Activated naive CD4-positive, alpha-beta T cell treated with anti-CD3 and anti-CD28 coated beads, Interleukin-2, amount 50 U/mL, for 16 hours (primary cell): ENCODE results near the gene FOXF1.

Source experiments
- DNase-seq: peaks from one replicate; pipeline ENCODE4 v3.0.0-alpha.2; 2020

FOXF1 gene

DNA sequence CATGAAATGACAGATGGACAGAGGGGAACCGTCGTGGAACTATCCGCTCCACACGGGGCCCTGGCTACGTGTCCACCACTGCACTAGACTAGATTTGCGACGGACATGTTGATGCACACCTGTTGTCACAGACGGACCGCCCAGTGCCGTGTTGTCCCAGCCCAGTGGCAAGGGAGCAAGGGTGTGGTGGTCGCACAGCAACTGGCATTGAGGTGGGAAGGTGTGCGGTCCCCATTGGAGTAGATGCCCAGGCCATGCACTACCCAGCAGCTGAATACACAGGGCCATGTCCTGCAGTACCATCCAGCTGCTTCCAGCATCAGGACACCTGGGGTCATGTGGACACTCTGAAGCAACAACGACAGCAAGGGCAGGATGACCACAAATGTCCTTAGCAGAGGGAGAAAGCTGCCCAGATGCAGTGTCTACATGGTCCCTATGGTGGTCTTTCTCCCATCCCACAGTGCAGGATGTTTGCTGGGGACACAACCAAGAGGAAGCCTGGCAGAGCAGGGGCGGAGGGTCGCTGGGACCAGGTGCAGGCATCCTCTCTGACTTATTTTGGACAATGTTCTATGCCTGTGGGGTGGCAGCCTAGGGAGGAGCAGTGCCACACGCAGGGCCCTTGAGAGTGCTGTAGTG, 8.8 kb downstream of the FOXF1 start:
- DNase-seq: no peak

DNA sequence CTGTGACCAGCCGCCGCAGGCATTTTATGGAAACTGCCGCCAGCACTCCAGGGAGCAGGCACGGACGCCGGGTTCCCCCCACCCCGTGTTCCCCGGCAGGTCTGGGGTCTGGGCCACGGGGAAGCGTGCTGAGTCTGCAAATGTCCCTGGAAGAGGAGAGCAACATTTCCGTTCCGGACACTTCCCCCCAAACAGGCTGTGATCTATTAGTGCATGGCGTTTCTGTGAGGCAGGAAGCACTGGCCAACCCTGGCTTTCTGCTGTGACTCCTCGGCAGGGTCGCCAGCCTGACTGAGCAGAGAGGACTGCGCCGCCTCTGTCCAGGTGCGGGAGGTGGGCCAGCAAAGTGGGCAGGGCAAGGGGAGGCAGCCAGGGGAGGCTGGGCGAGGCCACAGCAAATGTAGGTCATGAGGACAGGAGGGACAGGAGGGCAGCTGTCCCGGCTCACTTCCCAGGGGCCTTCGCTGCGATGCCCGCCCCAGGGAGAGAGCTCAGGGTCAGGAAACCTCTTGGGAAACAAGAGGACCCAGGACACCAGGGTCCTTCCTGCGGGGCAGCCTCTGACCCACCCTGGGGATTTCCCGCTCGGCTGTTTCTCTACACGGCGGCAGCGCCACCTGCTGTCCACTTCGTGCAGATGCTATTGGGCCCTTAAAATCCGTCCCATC, 9.5 kb downstream of the FOXF1 start:
- peak; percentile 53 for DNase-seq

DNA sequence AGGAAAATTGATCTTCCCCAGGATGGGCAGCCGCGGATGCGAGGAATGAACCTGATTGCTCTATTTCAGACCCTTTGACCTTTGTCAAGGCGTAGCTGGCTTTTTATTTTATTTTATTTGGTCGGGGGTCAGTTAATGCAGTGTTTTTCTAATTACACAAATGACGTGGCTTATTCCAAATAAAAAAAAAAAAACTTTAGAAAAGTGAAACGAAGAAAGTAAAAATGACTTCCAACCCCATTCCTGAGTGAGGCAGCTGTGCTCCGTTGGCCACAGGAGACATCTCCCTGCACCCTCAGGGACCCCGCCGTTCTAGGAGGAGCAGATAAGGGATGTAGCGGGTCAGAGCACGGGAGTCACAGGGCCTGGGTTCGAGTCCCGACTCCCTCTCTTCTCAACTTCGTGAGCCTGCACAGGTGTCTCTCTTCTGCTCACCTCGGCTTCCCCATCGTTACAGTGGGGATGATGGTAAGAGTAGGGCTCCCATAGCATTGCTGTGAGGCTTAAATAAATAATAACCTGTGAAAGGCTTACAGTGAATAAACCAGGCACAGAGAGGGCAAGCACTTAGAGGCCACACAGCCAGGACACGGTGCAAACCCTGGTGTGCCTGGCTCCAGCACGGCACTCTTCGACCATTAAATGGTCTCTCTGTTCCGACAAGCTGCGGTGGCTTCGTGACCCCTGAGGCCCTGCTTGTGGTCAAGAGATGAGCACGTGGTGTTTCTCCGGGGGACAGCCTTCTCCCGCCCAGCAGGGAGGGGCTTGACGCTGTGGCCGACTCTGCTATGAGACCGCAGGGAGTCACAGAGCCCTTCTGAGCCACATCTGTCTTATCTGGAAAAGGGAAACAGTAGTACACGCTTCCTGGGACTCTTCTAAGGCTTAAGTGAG, 10.2 kb downstream of the FOXF1 start:
- DNase-seq: no peak

DNA sequence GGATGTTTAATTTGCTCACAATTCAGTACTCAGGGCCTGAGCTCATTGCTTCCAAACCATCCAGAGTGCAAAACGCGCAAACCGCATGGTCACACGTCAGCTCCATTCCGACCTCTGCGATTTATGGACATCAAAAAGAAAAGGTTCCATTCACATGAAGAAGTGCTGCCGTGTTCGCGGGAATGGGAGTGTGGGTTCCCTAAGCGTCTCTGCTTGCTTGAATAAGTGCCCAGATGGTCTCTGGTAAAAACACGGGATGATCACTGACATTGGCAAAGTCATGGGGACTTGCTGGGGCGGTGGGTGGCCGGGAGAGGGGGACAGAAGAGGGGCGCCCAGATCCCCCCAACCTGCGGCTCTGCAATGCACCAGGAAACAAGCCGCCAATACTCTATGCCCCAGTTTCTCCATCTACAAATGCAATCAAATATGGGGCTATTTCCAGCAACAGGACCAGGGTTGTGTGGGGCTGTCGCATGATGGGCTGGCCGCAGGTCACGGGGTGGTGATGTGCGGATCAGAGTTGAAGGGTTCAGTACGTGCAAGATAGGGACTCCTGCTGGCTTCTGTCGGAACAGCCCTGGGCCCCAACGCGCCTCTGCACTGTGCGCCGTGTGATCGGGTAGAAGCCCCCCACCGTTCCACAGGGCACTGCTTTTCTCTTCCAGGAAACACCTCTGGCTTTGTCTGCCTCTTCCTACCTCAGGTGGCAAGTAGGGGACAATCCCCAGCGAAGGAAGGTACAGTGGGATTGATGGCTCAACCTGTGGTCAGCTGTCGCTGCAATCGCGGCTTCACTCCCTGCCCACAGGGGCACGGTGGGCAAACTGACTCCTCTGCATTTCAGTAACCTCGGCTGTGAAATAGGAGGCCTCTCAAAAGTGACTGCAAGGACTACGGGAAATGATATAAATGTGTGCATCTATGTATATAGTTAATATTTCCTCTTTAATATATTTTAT, 11.2 kb downstream of the FOXF1 start:
- no peak for DNase-seq

DNA sequence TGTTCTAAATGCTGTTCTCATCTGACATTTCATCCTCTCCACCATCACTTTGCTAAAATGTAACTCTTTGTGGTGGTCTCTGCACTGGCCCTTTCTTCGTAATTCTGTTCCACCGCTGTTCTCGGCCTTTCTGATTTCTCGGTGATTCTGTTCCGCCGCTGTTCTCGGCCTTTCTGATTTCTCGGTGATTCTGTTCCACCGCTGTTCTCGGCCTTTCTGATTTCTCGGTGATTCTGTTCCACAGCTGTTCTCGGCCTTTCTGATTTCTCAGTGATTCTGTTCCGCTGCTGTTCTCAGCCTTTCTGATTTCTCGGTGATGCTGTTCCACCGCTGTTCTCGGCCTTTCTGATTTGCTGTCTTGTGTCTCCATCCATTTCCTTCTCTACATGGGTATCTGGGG, 12.3 kb downstream of the FOXF1 start:
- DNase-seq: peak; percentile 0

DNA sequence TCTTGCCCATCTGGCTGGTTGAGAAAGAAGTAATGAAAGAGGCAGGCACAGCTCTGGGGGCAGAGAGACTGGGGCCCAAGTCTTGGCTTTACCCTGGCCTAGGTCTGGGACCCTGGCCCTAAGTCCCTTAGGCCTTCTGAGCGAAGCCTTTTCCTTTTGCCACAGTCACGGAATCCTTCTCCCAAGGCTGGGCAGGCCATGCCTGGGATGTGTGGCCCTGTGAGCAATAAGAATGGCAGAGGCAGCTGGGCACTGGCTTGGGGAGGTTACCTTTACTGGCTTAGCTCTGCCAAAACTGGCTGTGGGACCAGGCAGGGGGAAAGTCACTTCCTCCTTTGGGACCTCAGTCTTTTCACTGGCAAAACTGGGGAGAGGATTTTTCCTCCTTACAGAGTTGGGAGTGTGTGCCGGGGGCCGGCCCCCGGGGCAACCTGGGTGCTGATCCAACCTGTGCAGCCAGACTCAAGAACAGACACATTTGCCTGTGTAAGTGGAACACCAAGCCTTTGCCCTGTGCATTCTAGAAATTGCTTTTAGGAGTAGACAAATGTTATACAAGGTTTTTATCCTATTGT, 12.9 kb downstream of the FOXF1 start:
- DNase-seq: peak; percentile 3

DNA sequence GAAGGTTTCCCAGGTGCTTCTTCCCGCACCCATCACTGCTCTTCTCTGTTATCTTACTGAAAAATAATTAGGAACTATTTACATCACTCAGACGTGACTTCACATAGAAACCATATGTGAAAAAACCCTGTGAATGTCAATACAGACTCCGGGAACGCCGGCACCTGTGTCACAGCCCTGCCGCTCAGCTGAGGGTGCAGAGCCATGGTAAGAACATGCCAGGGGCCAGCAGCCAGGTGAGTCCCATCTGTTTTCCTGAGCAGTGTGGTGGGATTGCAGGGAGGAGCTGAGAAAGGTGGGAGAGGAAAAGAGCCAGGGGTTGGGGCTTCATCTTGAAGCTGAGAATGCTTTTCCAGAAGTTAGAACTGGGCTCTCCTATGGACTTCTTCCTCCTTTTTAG, 13.7 kb downstream of the FOXF1 start:
- peak; percentile 4 for DNase-seq

DNA sequence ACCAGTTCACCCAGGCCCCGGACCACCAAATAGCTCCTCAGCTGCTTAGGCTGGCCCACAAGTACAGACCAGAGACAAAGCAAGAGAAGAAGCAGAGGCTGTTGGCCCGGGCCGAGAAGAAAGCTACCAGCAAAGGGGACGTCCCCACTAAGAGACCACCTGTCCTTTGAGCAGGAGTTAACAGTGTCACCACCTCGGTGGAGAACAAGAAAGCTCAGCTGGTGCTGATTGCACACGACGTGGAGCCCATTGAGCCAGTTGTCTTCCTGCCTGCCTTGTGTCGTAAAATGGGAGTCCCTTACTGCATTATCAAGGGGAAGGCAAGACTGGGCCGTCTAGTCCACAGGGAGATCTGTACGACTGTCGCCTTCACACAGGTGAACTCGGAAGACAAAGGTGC, 15.4 kb downstream of the FOXF1 start:
- DNase-seq: no peak

DNA sequence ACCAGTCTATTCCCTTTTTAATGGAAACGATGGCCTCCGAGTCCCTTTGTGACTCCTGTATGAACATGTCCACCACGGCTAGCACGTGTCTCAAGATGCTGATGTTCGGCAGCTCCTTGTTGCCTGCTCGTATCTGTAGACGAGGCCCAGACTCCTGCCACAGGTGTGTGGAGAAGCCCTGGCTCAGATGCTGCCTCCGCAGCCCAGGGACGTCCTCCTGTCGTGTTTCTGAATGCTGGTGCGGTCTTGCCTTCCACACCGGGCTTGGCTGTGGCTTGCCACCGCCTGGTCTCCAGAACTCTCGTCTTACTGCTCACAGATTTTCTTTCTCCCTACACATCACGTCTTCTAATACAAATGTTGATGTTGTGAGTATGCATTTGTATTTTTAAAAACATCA, 17.0 kb downstream of the FOXF1 start:
- peak; percentile 3 for DNase-seq

DNA sequence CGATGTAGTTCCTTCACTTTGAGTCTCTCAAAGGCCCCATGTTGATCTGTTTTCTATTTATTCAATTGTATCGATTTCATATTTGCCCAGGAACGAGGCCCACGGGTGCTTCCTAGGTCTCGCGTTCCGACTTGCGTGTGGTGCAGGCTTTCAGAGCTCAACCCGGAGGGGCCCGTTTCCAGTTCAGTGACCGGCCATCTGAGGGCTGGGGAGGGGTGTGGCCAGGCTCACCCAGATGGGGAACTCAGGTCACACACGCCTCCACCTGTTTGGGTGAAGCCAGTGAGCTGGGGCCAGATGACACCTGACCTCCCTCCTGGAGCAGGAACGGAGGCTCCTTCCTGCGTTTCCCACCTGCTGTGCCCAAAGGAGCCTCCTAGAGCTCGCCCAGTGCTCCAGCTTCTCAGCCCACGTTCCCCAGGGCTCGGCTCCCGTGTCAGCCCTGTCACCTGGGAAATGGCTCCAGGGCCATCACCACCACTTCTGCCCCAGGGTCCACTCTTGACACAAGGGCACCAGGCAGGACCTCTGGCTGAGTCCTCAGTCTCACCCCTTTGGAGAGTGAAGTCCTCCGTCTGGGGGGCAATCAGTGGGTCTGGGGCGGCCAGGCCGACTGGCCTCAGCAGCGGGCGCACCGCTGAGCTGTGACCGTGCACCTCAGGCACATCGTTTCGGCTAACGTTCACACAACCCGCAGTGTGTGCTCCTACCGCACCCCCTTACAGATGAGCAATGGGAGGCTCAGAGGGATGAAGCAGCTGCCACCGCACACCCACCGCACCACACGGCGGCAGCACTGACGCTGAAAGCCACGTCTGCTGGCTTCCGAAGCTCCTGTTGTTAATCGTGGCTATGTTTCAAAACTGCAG, 18.0 kb downstream of the FOXF1 start:
- DNase-seq: peak; percentile 3

DNA sequence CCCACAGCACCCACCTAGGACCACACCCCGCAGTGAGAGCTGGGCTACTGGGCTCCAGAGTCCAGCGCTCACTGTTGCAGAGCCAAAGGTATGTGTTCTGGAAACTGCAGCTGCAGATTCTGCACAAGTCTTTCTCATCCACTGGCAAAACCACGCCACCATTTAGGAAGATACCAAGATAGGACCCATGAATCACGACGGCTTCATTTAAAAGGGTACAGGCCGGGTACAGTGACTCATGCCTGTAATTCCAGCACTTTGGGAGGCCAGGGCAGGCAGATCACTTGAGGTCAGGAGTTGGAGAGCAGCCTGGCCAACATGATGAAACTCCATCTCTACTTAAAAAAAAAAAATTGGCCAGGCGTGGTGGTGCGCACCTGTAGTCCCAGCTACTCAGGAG, 18.8 kb downstream of the FOXF1 start:
- DNase-seq: no peak

DNA sequence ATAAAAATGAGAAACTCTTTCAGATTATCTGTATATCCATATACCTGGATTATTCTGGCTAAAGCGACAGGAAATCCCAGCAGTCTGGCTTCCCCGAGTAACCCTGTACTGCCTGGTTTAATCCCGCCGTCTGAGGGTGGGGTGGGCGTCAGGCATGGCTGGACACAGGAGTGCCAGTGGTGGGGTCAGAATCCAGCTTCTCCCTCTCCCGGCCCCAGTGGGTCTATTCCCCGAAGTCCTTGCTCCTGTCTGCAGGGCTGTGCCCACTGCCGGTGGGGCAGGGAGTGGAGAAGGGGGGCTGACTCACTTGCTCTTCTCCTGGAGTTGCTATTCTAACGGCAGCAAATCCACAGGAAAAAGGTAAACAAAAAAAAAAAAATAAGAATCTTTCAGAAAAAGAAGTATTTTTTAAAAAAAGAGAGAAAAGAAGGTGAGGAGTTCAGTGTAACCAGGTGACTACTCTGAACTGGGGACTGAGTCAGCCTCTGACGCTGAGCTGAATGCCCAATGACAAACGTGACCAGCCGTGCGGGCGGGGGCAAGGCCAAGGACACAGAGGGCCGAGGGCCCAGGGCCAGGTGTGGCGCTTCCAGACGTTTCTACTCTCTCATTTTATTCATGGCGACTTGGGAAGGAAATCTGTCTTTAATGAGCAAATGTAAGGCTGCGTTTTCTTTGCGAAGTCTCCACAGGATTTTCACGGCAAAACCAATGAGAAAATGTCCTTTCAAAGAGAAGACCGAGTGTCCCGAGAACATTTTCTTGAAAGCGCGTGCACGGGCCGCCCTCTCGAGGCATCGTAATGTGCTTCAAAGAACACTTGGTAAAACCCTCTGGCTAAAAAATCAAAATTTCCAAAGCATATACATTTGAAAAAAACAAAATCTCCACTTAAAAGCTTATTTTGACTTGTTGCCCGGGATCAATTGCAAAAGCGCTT, 20.2 kb downstream of the FOXF1 start:
- peak; percentile 3 for DNase-seq

DNA sequence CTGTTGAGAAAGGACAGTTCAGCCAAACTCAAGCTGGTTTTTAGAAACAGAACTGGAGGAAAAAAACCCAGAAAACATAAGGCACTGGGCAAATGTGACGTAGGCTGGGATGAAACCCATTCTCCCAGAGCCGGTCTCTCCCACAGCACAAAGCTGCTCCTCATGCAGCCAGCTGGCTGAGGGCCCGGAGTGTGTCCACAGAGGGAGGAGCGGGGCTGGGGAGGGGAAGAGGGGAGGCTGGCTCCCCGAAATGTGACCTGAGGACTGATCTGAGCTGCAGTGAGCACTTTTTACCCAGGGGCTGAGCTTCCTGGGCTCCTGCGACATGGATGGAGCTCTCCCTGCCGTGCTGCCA, 20.8 kb downstream of the FOXF1 start:
- DNase-seq: peak; percentile 8

DNA sequence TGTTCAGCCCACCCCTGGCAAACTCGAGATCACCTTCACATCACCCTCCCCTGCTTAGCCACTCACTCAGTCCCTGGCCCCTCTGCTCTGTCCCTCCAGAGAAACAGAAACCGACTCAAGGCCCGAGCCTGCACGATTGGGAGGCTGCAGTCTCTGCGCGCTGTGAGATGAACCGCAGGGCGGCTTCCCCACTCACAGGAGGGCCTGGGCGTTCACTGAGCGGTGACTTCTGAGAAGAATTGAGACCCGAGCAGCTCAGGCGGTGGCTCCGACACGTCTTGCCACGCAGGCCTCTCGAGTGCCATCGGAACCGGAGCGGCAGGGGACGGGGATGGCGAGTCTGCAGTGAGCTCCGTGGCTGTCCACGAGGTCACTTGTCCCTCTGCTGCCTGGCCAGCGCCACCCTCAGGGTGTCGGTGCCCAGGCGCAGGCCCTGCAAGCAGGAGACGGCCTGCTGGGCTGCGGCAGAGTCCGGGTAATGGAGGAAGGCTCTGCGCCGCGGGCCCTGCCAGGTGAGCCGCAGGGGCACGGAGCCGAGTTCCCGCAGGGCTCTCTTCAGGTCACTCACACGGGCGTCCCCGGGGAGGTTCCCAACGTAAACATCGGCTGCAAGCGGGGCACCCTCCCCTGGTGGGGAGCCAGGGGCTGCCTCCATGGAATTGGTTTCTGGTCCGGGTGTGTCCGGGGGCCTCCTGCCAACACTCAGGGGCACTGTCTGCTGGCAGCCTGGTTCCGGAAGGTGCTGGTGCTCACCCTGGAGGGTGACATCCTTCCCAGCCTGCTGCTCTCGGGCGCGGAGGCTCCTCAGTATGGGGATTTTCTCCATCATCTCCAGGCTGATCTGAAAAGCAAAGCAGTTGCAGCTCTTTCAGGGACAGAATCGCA, 21.6 kb downstream of the FOXF1 start:
- DNase-seq: peak; percentile 8

DNA sequence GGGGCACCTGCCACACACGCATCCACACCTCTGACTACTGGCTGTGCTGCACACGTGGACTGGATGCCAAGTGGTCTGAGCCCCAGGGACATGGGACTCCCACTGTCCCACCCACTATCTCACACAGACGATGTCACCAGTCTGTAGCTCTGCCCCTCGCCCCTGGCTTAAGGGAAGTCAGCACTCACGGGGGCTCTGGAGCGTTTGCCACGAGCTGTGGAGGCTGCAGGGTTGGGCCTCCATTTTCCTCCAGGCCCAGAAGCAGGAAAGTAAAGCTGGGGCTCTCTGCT, 22.1 kb downstream of the FOXF1 start:
- peak; percentile 1 for DNase-seq

DNA sequence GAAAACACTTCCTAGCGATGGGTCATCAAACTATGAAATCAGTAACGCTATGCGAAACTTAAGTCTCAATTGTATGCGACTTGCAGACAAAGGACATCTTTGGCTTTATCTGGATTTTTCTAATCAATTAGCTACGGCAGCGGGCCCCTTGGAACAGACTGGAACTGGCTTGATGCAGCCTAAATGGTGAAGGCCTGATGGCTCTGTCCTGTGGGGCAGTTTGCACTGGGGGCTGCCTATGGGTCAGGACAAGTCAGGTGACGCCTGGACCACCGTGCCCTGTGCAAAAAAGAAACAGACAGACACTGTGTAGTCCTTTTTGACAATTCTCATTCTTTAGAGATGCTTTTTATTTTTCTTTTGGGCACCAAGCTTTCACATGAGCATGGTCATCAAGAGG, 22.7 kb downstream of the FOXF1 start:
- DNase-seq: no peak

DNA sequence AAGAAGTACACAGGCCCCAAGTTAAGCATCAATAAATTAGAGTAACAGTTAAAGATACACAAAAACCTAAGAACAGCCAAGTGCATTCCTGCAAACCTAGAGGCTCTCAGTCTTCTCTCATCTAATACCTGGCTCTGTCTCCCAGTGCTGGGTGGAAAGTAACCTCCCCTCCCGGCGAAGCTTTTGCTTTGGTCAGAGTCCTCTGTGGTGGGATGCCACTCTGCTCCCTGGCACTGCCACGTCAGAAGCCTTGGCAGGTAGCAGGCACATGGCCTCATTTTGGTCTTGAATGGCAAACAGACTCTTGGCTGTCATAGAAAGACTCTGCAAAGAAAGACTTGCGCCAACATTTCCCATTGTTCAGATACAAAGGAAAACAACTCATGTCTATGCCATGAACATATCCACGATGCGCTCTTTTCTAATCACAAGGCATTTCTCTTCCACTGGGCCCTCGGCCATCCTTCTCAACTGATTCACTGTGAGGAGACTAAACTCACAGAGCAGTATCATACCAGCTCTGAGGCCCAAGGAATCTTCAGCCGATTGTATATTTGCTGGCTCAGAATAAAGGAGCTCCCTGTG, 23.5 kb downstream of the FOXF1 start:
- no peak for DNase-seq

DNA sequence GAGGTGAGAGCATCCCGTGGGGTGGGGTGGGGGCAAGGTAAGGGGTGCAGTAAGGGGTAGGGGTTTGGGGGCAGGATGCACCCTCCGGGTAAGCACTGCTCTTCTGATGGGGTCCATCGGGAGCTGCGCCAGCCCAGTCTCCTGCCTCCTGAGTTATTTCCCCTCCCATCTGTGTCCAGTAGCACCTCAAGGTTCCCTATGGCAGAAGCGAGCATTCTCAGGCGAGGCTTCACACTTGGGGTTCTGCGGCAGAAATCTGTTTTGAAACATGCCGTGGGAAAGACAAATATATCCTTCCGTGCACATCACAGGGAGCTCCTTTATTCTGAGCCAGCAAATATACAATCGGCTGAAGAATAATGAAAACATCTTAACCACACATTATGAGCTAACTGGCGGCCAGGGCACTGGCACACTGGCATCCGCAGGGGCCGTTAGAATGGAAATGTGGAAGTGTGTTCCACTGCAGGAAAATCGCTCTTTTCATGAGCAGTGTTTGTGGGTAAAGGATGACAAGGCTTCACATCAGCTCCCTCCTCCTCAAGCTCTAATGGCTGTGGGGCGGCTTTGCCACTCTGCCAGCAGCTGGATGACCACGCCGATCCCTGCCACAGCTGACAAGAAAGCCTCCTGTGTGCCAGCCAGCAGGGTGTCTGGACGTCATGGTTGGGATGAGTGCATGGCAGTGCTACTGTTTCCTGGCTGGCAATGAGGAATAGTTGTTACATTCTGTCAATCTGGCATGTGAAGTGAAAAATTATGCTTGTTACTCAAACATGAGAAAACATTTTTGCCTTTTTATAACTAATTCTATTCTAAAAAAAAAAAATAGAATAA, 24.7 kb downstream of the FOXF1 start:
- DNase-seq: no peak
